ENCODE data around the gene FCSK.
A peak's percentile ranks its signal among the peaks of the same experiment; 100 is the strongest.

Gene FCSK

DNA sequence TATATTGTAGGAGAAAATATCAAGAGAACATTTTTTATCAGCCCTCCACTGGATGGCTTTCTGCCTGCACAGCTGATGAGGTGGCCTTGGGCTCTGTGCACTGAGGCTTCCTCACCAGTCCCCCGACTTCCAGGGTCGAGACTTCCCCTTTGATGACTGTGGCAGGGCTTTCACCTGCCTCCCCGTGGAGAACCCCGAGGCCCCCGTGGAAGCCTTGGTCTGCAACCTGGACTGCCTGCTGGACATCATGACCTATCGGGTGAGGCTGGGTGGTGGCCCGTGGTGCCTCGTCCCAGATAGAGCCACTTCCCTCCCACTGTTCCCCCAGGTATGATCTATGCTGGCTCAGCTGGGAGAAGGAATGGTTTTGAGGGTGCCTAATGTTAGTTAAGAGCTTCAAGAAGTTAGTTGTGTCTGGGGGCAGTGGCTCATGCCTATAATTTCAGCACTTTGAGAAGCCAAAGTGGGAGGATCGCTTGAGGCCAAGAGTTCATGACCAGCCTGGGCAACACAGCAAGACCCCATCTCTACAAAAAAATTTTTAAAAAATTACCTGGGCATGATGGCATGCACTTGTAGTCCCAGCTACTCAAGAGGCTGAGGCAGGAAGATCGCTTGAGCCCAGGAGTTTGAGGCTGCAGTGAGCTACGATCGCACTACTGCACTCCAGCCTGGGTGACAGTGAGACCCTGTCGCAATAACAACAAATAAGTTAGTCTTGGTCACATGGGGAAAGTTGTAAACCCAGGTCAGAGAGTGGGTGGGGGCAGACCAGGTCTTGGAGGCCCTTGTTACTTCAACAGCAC lies 11.8 kb downstream of the FCSK start:
- TF ChIP-seq, protein P1, sequence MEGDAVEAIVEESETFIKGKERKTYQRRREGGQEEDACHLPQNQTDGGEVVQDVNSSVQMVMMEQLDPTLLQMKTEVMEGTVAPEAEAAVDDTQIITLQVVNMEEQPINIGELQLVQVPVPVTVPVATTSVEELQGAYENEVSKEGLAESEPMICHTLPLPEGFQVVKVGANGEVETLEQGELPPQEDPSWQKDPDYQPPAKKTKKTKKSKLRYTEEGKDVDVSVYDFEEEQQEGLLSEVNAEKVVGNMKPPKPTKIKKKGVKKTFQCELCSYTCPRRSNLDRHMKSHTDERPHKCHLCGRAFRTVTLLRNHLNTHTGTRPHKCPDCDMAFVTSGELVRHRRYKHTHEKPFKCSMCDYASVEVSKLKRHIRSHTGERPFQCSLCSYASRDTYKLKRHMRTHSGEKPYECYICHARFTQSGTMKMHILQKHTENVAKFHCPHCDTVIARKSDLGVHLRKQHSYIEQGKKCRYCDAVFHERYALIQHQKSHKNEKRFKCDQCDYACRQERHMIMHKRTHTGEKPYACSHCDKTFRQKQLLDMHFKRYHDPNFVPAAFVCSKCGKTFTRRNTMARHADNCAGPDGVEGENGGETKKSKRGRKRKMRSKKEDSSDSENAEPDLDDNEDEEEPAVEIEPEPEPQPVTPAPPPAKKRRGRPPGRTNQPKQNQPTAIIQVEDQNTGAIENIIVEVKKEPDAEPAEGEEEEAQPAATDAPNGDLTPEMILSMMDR (IDR thresholded peaks at IDR 0.05; ENCODE audit: poor library complexity, severe bottlenecking): no peak
- Histone ChIP-seq H3K4me3 (ENCODE audit: severe bottlenecking) (no peak overlapping the region), H3K27ac (ENCODE audit: poor library complexity, severe bottlenecking) (no peak overlapping the region), H3K9me3 (ENCODE audit: severe bottlenecking) (no peaks in the 10 kb centered on the region), H3K27me3 (ENCODE audit: insufficient read depth, poor library complexity, severe bottlenecking) (no peaks in the 10 kb centered on the region), H3K36me3 (ENCODE audit: low read depth) (peaks cover 3% of the 10 kb centered on the region; the same call in 1 of the 2 replicates), H3K4me1 (ENCODE audit: insufficient read depth, poor library complexity, severe bottlenecking) (no peaks in the 10 kb centered on the region)
- ATAC-seq (ENCODE audit: low read depth) (no peak), DNase-seq (ENCODE audit: low spot score) (no peak)

DNA sequence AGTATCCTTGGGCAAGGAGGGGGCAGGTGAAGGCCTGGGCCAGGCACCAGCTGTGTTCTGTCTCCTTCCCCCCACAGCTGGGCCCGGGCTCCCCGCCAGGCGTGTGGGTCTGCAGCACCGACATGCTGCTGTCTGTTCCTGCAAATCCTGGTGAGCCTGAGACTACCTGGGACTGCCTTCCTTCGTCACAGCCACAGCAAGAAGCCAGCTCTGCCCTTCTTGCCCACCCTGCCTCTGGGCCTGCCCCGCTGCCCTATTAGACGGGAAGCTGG lies 12.3 kb downstream of the FCSK start:
- Histone ChIP-seq H3K4me3 (ENCODE audit: severe bottlenecking) (no peak overlapping the region), H3K27ac (ENCODE audit: poor library complexity, severe bottlenecking) (no peak overlapping the region), H3K27me3 (ENCODE audit: insufficient read depth, poor library complexity, severe bottlenecking) (no peaks in the 10 kb centered on the region), H3K9me3 (ENCODE audit: severe bottlenecking) (no peaks in the 10 kb centered on the region), H3K4me1 (ENCODE audit: insufficient read depth, poor library complexity, severe bottlenecking) (no peaks in the 10 kb centered on the region), H3K36me3 (ENCODE audit: low read depth) (peaks cover 3% of the 10 kb centered on the region; the same call in 1 of the 2 replicates)
- TF ChIP-seq, protein P1 (IDR thresholded peaks at IDR 0.05; ENCODE audit: poor library complexity, severe bottlenecking): no peak
- no peak for ATAC-seq (ENCODE audit: low read depth)
- DNase-seq (ENCODE audit: low spot score): no peak

DNA sequence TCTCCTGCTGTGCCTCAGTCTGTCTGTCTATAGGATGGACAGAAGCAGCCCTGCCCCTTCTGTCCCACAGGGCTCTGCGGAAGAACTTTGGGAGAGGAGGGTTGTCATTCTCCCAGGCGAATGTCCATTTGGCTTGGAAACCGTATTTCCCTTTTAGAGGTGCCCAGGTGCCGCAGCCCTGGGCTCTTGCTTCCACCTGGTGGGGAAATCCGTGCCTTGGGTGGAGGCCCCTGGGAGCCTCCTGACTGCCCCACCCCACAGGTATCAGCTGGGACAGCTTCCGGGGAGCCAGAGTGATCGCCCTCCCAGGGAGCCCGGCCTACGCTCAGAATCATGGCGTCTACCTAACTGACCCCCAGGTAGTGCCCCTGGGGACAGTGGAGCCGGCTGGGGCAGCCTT lies 12.7 kb downstream of the FCSK start:
- TF ChIP-seq, protein P1 (IDR thresholded peaks at IDR 0.05; ENCODE audit: poor library complexity, severe bottlenecking): peak; percentile 26
- Histone ChIP-seq H3K4me3 (ENCODE audit: severe bottlenecking) (no peak overlapping the region), H3K27me3 (ENCODE audit: insufficient read depth, poor library complexity, severe bottlenecking) (no peaks in the 10 kb centered on the region), H3K36me3 (ENCODE audit: low read depth) (peaks cover 3% of the 10 kb centered on the region; the same call in 1 of the 2 replicates), H3K27ac (ENCODE audit: poor library complexity, severe bottlenecking) (no peak overlapping the region), H3K4me1 (ENCODE audit: insufficient read depth, poor library complexity, severe bottlenecking) (no peaks in the 10 kb centered on the region), H3K9me3 (ENCODE audit: severe bottlenecking) (no peaks in the 10 kb centered on the region)
- ATAC-seq (ENCODE audit: low read depth): no peak
- no peak for DNase-seq (ENCODE audit: low spot score)

DNA sequence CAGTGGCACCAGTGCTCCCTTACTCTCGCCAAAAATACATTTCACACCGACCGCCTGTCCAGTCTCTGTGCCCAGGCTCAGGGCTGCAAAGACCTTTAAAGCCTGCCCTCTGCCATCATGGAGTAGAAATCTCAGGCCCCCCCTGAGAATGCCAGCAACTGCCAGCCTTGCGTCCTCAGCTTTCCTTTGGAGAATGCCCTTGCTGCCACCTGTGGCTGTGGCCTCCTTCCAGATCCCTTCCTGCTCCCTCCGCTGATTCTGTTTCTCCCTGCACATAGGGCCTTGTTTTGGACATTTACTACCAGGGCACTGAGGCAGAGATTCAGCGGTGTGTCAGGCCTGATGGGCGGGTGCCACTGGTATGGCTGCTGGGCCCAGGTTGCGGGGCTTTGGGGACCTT lies 13.2 kb downstream of the FCSK start:
- ATAC-seq (ENCODE audit: low read depth): no peak
- H3K9me3 ChIP-seq (ENCODE audit: severe bottlenecking): no peaks in the 10 kb centered on the region

More for the DNA sequence above, 13.2 kb downstream of the FCSK start:
- DNase-seq (ENCODE audit: low spot score): no peak
- Histone ChIP-seq H3K4me3 (ENCODE audit: severe bottlenecking) (no peak overlapping the region), H3K4me1 (ENCODE audit: insufficient read depth, poor library complexity, severe bottlenecking) (no peaks in the 10 kb centered on the region), H3K27ac (ENCODE audit: poor library complexity, severe bottlenecking) (no peak overlapping the region), H3K27me3 (ENCODE audit: insufficient read depth, poor library complexity, severe bottlenecking) (no peaks in the 10 kb centered on the region), H3K36me3 (ENCODE audit: low read depth) (peaks cover 3% of the 10 kb centered on the region; the same call in 1 of the 2 replicates)
- TF ChIP-seq, protein P1 (IDR thresholded peaks at IDR 0.05; ENCODE audit: poor library complexity, severe bottlenecking): no peak
